GM10248 (cell line): ENCODE measurements around the gene PBRM1.

Source experiments
- CTCF ChIA-PET: fragments of 300-600 bp; sonication (Branson Sonifier 250); formaldehyde crosslinking; extraction: SDS; loops from one replicate; lab custom pipeline; 2021; ENCODE audit warnings: antibody characterized with exemption; lab: Yijun Ruan, JAX
- POLR2A ChIA-PET: fragments of 350-650 bp; sonication (Branson Sonifier 250); formaldehyde crosslinking; extraction: SDS; loops from one replicate; lab custom pipeline; 2020; ENCODE audit warnings: antibody characterized with exemption; lab: Yijun Ruan, JAX
- DNase-seq: peaks from one replicate; pipeline ENCODE4 v3.0.0; 2012; ENCODE audit errors: extremely low spot score
- TF ChIP-seq, protein P1 (sequence below): IDR thresholded peaks from 2 replicates; pipeline ENCODE4 v1.5.1; 2012; ENCODE audit warnings: mild to moderate bottlenecking, low read depth; ENCODE audit errors: extremely low read depth, missing control alignments, control extremely low read depth

PBRM1 gene

GRCh38 chr3:52633786-52634185, 51.9 kb downstream of the PBRM1 start:
- DNase-seq = no peak
- POLR2A ChIA-PET = no interaction called here
- TF ChIP-seq, protein P1, sequence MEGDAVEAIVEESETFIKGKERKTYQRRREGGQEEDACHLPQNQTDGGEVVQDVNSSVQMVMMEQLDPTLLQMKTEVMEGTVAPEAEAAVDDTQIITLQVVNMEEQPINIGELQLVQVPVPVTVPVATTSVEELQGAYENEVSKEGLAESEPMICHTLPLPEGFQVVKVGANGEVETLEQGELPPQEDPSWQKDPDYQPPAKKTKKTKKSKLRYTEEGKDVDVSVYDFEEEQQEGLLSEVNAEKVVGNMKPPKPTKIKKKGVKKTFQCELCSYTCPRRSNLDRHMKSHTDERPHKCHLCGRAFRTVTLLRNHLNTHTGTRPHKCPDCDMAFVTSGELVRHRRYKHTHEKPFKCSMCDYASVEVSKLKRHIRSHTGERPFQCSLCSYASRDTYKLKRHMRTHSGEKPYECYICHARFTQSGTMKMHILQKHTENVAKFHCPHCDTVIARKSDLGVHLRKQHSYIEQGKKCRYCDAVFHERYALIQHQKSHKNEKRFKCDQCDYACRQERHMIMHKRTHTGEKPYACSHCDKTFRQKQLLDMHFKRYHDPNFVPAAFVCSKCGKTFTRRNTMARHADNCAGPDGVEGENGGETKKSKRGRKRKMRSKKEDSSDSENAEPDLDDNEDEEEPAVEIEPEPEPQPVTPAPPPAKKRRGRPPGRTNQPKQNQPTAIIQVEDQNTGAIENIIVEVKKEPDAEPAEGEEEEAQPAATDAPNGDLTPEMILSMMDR = no peak
- CTCF ChIA-PET = interaction anchor here (2.2 kb wide), 1 partner anchor 10 kb away, joined by 5 read pairs; no protein-coding TSS in a partner anchor

DNA sequence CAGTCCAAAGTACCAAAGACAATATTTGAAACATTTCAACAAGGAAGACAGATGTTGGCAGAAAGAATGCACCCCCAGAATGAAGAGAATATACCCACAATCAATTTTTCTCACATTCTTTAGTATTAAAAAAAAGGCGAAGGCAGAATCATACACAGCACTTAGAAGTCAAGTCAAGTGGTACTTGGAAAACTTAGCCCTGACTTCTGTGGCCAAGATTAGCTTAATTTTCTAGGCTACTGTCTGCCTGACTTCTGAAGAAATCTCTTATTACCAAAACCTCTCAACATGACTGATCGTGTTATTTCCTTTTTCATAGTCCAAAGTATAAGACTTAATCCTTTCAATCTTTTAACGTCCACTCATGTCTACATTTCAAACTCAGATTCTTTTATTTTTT, 60.7 kb downstream of the PBRM1 start:
- POLR2A ChIA-PET = no interaction called here
- TF ChIP-seq, protein P1 = no peak
- DNase-seq = no peak
- CTCF ChIA-PET = no interaction called here

DNA sequence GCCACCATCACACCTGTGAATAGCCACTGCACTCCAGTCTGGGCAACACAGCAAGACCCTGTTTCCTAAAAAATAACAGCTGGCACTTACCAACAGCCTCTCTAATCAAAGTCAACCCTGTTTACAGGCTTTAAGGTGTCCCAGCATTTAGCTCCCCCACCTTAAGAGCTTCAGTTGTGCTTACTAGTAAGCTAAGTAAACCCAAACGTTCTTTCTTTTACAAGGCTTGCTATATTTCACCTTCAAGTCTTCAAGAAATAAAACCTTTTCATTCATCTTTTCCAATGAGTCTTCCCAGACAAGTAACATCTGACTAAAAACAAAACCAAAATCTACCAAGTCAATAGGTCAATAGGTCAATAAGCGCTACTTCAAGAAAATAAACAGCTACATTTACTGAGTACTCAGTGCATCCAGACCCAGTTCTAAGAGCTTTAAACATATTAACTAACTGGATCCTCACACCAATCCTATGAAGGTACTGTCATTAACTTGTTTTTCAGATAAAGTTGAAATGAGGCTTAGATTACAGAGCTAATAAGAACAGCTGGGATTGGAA, 62.4 kb downstream of the PBRM1 start:
- no peak for DNase-seq
- CTCF ChIA-PET = interaction anchor here (0.9 to 1.4 kb wide), 5 partner anchors 9 to 28 kb away, joined by 3 to 5 read pairs (median 3); no protein-coding TSS in a partner anchor
- POLR2A ChIA-PET = no interaction called here
- TF ChIP-seq, protein P1 = no peak

GRCh38 chr3:52620580-52620979, 65.1 kb downstream of the PBRM1 start:
- TF ChIP-seq, protein P1 = no peak
- ChIA-PET POLR2A (no interaction called here), CTCF (interaction anchor here (1.3 kb wide), 1 partner anchor 9 kb away, joined by 5 read pairs; no protein-coding TSS in a partner anchor)
- DNase-seq = no peak

DNA sequence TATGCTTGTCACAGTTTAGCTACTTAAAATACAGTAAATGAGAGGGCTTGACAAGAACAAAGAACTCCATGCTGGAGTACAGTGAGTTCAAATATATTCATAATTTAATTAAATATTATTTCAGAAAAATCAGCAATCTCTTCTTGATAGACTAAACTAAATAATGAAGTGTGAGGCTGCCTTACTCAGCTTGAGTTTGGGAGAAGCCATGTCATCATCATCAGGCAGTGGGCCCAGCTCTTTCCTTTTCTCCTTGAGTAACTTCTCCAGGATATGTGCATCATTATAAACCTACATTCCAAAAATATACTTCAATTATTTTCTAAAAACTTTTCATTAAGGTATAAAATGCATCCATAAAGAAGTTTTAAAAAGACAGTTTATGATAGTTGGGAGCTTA, 70.5 kb downstream of the PBRM1 start:
- no peak for DNase-seq
- CTCF ChIA-PET = interaction anchor here (0.6 to 1.4 kb wide), 3 partner anchors 12 to 16 kb away, joined by 3 to 5 read pairs (median 4); no protein-coding TSS in a partner anchor
- TF ChIP-seq, protein P1 = no peak
- POLR2A ChIA-PET = interaction anchor here (0.6 kb wide), 2 partner anchors 53 to 154 kb away, joined by 4 to 5 read pairs; no protein-coding TSS in a partner anchor

DNA sequence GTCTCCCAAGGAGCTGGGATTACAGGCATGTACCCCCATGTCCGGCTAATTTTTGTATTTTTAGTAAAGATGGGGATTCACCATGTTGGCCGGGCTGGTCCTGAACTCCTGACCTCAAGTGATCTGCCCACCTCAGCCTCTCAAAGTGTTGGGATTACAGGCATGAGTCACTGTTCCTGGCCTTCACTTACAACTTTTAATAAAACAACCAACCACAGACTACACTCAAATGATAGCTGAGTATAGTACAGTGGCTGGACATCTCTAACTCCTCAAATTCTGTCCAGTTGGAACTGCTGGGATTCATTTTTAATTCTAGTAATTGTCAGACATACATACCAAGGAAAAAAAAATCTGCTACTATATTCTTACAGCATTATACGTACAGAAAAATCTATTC, 71.0 kb downstream of the PBRM1 start:
- ChIA-PET POLR2A (interaction anchor here (0.6 kb wide), 2 partner anchors 53 to 153 kb away, joined by 4 to 5 read pairs; no protein-coding TSS in a partner anchor), CTCF (interaction anchor here (0.6 to 1.4 kb wide), 3 partner anchors 12 to 17 kb away, joined by 3 to 5 read pairs (median 4); no protein-coding TSS in a partner anchor)
- no peak for DNase-seq
- TF ChIP-seq, protein P1 = no peak
